Neural progenitor cell (in vitro differentiated cells): ENCODE data around the gene PCNX3.

Experiments used
- CTCF ChIP-seq: fragments of 200-600 bp; sonication (generic); IDR thresholded peaks from 2 replicates; pipeline ENCODE4 v1.5.1; 2017; ENCODE audit warnings: antibody characterized with exemption, mild to moderate bottlenecking
- EZH2 ChIP-seq: fragments of 200-600 bp; sonication (generic); IDR thresholded peaks from 2 replicates; pipeline ENCODE4 v1.6.1; 2017; ENCODE audit warnings: antibody characterized with exemption, mild to moderate bottlenecking, moderate library complexity
- EZH2phosphoT487 ChIP-seq: fragments of 200-600 bp; sonication (generic); IDR thresholded peaks from 2 replicates; pipeline ENCODE4 v1.6.1; 2017; ENCODE audit warnings: antibody characterized with exemption

GRCh38 chr11:65609665-65610064, 5.9 kb upstream of the PCNX3 start:
- TF ChIP-seq CTCF: no peak
- TF ChIP-seq EZH2: no peak
- no peak for TF ChIP-seq EZH2phosphoT487
